Thymus (tissue), 11 donors: Measurements from ENCODE around the gene C1orf159. TPM values are rescaled to one million over a fixed set of nuclear protein-coding genes. Genes with fewer than 3 reads are reported as not detected.

ENCODE experiments used
- DNase-seq, 9 donors: peaks; one replicate each; pipeline ENCODE4 v3.0.0-alpha.2; 2013; ENCODE audit warnings: low spot score in 9 of 9, low read depth in 6 of 9, missing footprints in 1 of 9
- H3K27ac ChIP-seq, 2 donors: one replicate each; pipeline ENCODE4 v1.5.1; 2013; ENCODE audit warnings: control low read depth in 1 of 2, low read depth in 1 of 2, low read length in 1 of 2, mild to moderate bottlenecking in 1 of 2, moderate library complexity in 1 of 2
- H3K27me3 ChIP-seq, 2 donors: one replicate each; pipeline ENCODE4 v1.5.1; 2013; ENCODE audit warnings: low read length in 1 of 2; ENCODE audit not compliant: control insufficient read depth in 2 of 2, insufficient read depth in 1 of 2
- H3K36me3 ChIP-seq, 2 donors: one replicate each; pipeline ENCODE4 v1.5.1; 2013; ENCODE audit warnings: low read length in 1 of 2, mild to moderate bottlenecking in 1 of 2, moderate library complexity in 1 of 2; ENCODE audit not compliant: control insufficient read depth in 2 of 2, insufficient read depth in 2 of 2
- H3K4me1 ChIP-seq, 2 donors: one replicate each; pipeline ENCODE4 v1.5.1; 2013; ENCODE audit warnings: low read length in 2 of 2; ENCODE audit not compliant: control insufficient read depth in 2 of 2, insufficient read depth in 2 of 2
- H3K4me3 ChIP-seq, 2 donors: one replicate each; pipeline ENCODE4 v1.5.1; 2013; ENCODE audit warnings: low read length in 2 of 2, control low read depth in 1 of 2, mild to moderate bottlenecking in 1 of 2
- H3K9me3 ChIP-seq, 2 donors: one replicate each; pipeline ENCODE4 v1.5.1; 2013; ENCODE audit warnings: low read length in 1 of 2, mild to moderate bottlenecking in 1 of 2; ENCODE audit not compliant: control insufficient read depth in 2 of 2, insufficient read depth in 1 of 2
- WGBS: extraction: QIAGEN DNeasy Blood & Tissue Kit; methylation state at CpG from one replicate; pipeline ENCODE4 v1.1.7; 2013; 5-methylcytosine and 5-hydroxymethylcytosine counted together
- polyA plus RNA-seq: library from polyadenylated mRNA; stranded (reverse); fragments of 200-250 nt; gene quantifications from one replicate; pipeline ENCODE4 v1.2.3, GENCODE V29; 2013
- total RNA-seq: library from RNA; stranded (reverse); fragments of 120-200 nt; gene quantifications from one replicate; pipeline ENCODE4 v1.2.4, GENCODE V29; 2013
- donor health status: healthy.

Gene C1orf159
- total and polyA plus RNA-seq, 2 donors: 5.0 to 17.8 TPM

GRCh38 chr1:1161078-1161682, 45.3 kb upstream of the C1orf159 start:
- no peak overlapping the region for H3K4me3 ChIP-seq
- peaks cover 6 to 15% of the 10 kb centered on the region in 2 donors for H3K4me1 ChIP-seq
- WGBS: 97% methylated on average over 29 of the region's 29 CpGs
- H3K9me3 ChIP-seq: peaks cover 0 to 4% of the 10 kb centered on the region in 2 donors
- peaks cover 0 to 43% of the 10 kb centered on the region in 2 donors for H3K27me3 ChIP-seq
- no peaks in the 10 kb centered on the region for H3K36me3 ChIP-seq
- no peak for DNase-seq
- H3K27ac ChIP-seq: no peak overlapping the region

- peaks cover 0 to 36% of the 10 kb centered on the region in 2 donors for H3K27me3 ChIP-seq
- peaks cover 6 to 14% of the 10 kb centered on the region in 2 donors for H3K4me1 ChIP-seq
- H3K36me3 ChIP-seq: no peaks in the 10 kb centered on the region
- 98% methylated on average over 23 of the region's 23 CpGs for WGBS
- peaks cover 0 to 12% of the 10 kb centered on the region in 2 donors for H3K9me3 ChIP-seq
- H3K4me3 ChIP-seq: no peak overlapping the region
- DNase-seq: no peak
- no peak overlapping the region for H3K27ac ChIP-seq
These were observed 44.5 kb upstream of the C1orf159 start for GRCh38 chr1:1160281-1160930.

GRCh38 chr1:1157914-1158710, 42.2 kb upstream of the C1orf159 start:
- peaks cover 0 to 15% of the 10 kb centered on the region in 2 donors for H3K27me3 ChIP-seq
- H3K4me1 ChIP-seq: peaks cover 6 to 13% of the 10 kb centered on the region in 2 donors
- peaks cover 0 to 19% of the 10 kb centered on the region in 2 donors for H3K9me3 ChIP-seq
- H3K27ac ChIP-seq: peak overlapping the region; percentile 72 to 94
- H3K36me3 ChIP-seq: no peaks in the 10 kb centered on the region
- WGBS: 18% methylated on average over 46 of the region's 46 CpGs
- peak overlapping the region; percentile 83 to 91 for H3K4me3 ChIP-seq
- peak in 1 of 9 donors; percentile 70 for DNase-seq

DNA sequence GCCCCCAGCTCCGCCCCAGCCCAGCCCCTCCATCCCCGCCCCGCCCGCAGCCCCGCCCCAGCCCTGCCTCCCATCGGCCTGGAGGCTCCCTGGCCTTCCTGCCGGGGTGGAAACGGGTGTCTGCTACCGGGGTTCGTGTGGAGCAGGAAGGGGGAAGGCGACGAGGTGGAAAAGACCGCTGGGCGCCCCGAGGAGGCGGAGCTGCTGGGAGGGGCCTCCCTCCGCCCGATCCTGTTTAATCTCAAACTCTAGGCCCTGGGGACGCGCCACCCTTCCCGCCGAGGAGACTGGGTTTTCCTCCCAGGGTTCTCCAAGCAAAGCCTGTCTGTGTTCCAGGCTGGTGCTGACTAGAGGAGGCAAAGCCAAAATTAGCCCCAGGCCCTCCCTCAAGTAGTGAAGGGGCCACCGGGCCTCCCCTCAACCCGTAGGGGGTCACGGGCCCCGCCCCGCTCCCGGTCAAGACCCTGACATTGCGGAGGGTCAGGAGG, 41.6 kb upstream of the C1orf159 start:
- Histone ChIP-seq H3K36me3 (no peaks in the 10 kb centered on the region), H3K4me1 (peaks cover 6 to 13% of the 10 kb centered on the region in 2 donors), H3K27ac (peak overlapping the region; percentile 72 to 94), H3K4me3 (peak overlapping the region; percentile 83 to 91), H3K27me3 (peaks cover 0 to 11% of the 10 kb centered on the region in 2 donors), H3K9me3 (peaks cover 0 to 25% of the 10 kb centered on the region in 2 donors)
- WGBS: 4% methylated on average over 29 of the region's 29 CpGs
- DNase-seq: peak in 5 of 9 donors; percentile 34 to 74 (median 56)

DNA sequence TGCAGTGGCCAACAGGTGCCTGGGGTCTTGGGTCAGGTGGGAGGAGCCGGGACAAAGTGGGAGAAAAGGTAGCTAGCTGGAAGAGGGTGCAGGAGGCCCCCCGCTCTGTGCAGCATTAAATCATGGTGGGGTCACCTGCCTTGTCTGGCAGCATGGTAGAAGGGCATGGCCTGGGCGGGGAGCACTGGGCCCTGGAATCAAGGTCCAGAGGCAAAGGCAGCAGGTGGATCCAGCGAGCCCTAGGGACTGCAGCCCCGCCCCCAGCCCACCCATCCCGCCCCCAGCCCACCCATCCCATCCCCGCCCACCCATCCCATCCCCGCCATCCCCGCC, 41.1 kb upstream of the C1orf159 start:
- Histone ChIP-seq H3K27ac (no peak overlapping the region), H3K36me3 (no peaks in the 10 kb centered on the region), H3K4me1 (peaks cover 6 to 13% of the 10 kb centered on the region in 2 donors), H3K9me3 (peaks cover 0 to 28% of the 10 kb centered on the region in 2 donors), H3K27me3 (peaks cover 0 to 6% of the 10 kb centered on the region in 2 donors), H3K4me3 (no peak overlapping the region)
- no peak for DNase-seq
- WGBS: 63% methylated on average over 7 of the region's 9 CpGs

- no peak for DNase-seq
- Histone ChIP-seq H3K36me3 (no peaks in the 10 kb centered on the region), H3K4me3 (no peak overlapping the region), H3K9me3 (peaks cover 0 to 28% of the 10 kb centered on the region in 2 donors), H3K27ac (no peak overlapping the region), H3K4me1 (peaks cover 6 to 13% of the 10 kb centered on the region in 2 donors), H3K27me3 (peaks cover 0 to 2% of the 10 kb centered on the region in 2 donors)
- WGBS: 93% methylated on average over 26 of the region's 26 CpGs
These were observed 40.5 kb upstream of the C1orf159 start for GRCh38 chr1:1156140-1157032.

DNA sequence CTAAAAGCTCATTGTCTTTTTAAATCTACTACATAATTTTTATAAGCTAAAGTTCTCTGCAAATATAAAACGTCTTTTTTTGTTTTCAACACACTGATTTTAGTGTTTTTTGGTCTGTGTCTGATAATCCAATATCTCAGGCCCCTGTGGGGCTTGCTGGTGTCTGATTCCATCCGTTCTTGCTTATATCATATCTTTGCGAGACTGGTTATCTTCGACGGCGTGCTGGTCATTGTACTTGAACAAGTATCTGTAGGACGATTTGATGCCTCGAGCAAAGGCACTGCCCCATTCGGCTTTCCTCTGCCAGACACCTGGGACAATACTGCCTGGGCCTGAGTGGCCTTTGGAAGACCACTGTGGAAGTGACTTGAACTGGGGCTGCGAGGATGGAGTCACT, 39.4 kb upstream of the C1orf159 start:
- Histone ChIP-seq H3K36me3 (no peaks in the 10 kb centered on the region), H3K27me3 (peaks cover 0 to 2% of the 10 kb centered on the region in 2 donors), H3K4me3 (no peak overlapping the region), H3K4me1 (peaks cover 6 to 19% of the 10 kb centered on the region in 2 donors), H3K9me3 (peaks cover 0 to 28% of the 10 kb centered on the region in 2 donors), H3K27ac (no peak overlapping the region)
- WGBS: 94% methylated on average over 10 of the region's 10 CpGs
- no peak for DNase-seq

GRCh38 chr1:1153874-1154273, 38.0 kb upstream of the C1orf159 start:
- peaks cover 6 to 26% of the 10 kb centered on the region in 2 donors for H3K4me1 ChIP-seq
- H3K27me3 ChIP-seq: peaks cover 0 to 2% of the 10 kb centered on the region in 2 donors
- no peak for DNase-seq
- peaks cover 0 to 28% of the 10 kb centered on the region in 2 donors for H3K9me3 ChIP-seq
- WGBS: 91% methylated on average over 4 of the region's 4 CpGs
- no peaks in the 10 kb centered on the region for H3K36me3 ChIP-seq
- H3K4me3 ChIP-seq: no peak overlapping the region
- H3K27ac ChIP-seq: no peak overlapping the region
